ENCODE results near the gene DAPK1.

DAPK1 gene

GRCh38 chr9:87751423-87751822 lies 253.8 kb downstream of the DAPK1 start:
- Histone ChIP-seq H3K4me2 (ENCODE audit: low read length) (no peak overlapping the region), H3K9me2 (ENCODE audit: low read depth, low read length) (no peaks in the 10 kb centered on the region), H3K4me1 (ENCODE audit: insufficient read depth, low read length, severe bottlenecking) (no peaks in the 10 kb centered on the region), H4K20me1 (ENCODE audit: insufficient read depth, low read length) (no peaks in the 10 kb centered on the region), H3K79me2 (ENCODE audit: insufficient read depth, low read length) (no peaks in the 10 kb centered on the region), H3F3A (ENCODE audit: insufficient read depth, low read length) (no peaks in the 10 kb centered on the region), H2AFZ (ENCODE audit: low read length) (no peak overlapping the region), H3K4me3 (ENCODE audit: low read depth, low read length, poor library complexity, severe bottlenecking) (no peak overlapping the region), H3K36me3 (ENCODE audit: insufficient read depth, low read length) (no peaks in the 10 kb centered on the region), H3K27me3 (ENCODE audit: insufficient read depth, low read length) (no peaks in the 10 kb centered on the region), H3K9ac (ENCODE audit: low read length) (no peak overlapping the region), H3K9me3 (ENCODE audit: low read length) (no peaks in the 10 kb centered on the region), H3K27ac (ENCODE audit: low read depth, low read length, poor library complexity, severe bottlenecking) (no peak overlapping the region)
- TF ChIP-seq, protein P1, sequence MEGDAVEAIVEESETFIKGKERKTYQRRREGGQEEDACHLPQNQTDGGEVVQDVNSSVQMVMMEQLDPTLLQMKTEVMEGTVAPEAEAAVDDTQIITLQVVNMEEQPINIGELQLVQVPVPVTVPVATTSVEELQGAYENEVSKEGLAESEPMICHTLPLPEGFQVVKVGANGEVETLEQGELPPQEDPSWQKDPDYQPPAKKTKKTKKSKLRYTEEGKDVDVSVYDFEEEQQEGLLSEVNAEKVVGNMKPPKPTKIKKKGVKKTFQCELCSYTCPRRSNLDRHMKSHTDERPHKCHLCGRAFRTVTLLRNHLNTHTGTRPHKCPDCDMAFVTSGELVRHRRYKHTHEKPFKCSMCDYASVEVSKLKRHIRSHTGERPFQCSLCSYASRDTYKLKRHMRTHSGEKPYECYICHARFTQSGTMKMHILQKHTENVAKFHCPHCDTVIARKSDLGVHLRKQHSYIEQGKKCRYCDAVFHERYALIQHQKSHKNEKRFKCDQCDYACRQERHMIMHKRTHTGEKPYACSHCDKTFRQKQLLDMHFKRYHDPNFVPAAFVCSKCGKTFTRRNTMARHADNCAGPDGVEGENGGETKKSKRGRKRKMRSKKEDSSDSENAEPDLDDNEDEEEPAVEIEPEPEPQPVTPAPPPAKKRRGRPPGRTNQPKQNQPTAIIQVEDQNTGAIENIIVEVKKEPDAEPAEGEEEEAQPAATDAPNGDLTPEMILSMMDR (IDR thresholded peaks at IDR 0.05; ENCODE audit: low read length) = no peak
- TF ChIP-seq EZH2 (IDR thresholded peaks at IDR 0.05; ENCODE audit: borderline replicate concordance, low read length) = no peak

- no peaks in the 10 kb centered on the region for H3K79me2 ChIP-seq (ENCODE audit: insufficient read depth, low read length)
- H3K4me3 ChIP-seq (ENCODE audit: low read depth, low read length, poor library complexity, severe bottlenecking) = no peak overlapping the region
- no peak overlapping the region for H3K27ac ChIP-seq (ENCODE audit: low read depth, low read length, poor library complexity, severe bottlenecking)
- no peaks in the 10 kb centered on the region for H3K27me3 ChIP-seq (ENCODE audit: insufficient read depth, low read length)
- no peak overlapping the region for H2AFZ ChIP-seq (ENCODE audit: low read length)
- H4K20me1 ChIP-seq (ENCODE audit: insufficient read depth, low read length) = no peaks in the 10 kb centered on the region
- no peak overlapping the region for H3K9ac ChIP-seq (ENCODE audit: low read length)
- no peak overlapping the region for H3K4me2 ChIP-seq (ENCODE audit: low read length)
- no peaks in the 10 kb centered on the region for H3F3A ChIP-seq (ENCODE audit: insufficient read depth, low read length)
- H3K9me2 ChIP-seq (ENCODE audit: low read depth, low read length) = no peaks in the 10 kb centered on the region
- H3K9me3 ChIP-seq (ENCODE audit: low read length) = no peaks in the 10 kb centered on the region
- H3K36me3 ChIP-seq (ENCODE audit: insufficient read depth, low read length) = no peaks in the 10 kb centered on the region
- no peak for TF ChIP-seq EZH2 (IDR thresholded peaks at IDR 0.05; ENCODE audit: borderline replicate concordance, low read length)
- TF ChIP-seq, protein P1 (IDR thresholded peaks at IDR 0.05; ENCODE audit: low read length) = no peak
- no peaks in the 10 kb centered on the region for H3K4me1 ChIP-seq (ENCODE audit: insufficient read depth, low read length, severe bottlenecking)
Observed at GRCh38 chr9:87751868-87752267, 254.2 kb downstream of the DAPK1 start.

DNA sequence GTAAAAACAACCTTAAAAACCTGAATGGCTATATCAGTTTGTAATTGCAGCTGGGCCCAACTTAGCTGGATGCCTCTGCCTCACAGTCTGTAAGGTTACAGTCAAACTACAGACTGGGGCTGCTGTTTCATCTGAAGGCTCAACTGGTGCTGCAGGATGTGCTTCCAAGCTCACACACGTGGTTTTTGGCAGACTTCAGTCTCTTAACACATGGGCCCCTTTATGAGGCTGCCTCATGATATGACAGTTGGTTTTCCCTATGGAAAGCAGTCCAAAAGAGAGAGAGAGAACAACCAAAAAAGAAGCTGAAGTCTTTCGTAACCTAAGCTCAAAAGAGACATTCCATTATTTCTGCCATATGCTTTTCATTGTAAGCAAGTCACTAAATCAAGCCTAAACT lies 255.6 kb downstream of the DAPK1 start:
- H2AFZ ChIP-seq (ENCODE audit: low read length) = no peak overlapping the region

More for the DNA sequence above, 255.6 kb downstream of the DAPK1 start:
- Histone ChIP-seq H3F3A (ENCODE audit: insufficient read depth, low read length) (no peaks in the 10 kb centered on the region), H3K9me3 (ENCODE audit: low read length) (no peaks in the 10 kb centered on the region), H3K36me3 (ENCODE audit: insufficient read depth, low read length) (no peaks in the 10 kb centered on the region), H3K27ac (ENCODE audit: low read depth, low read length, poor library complexity, severe bottlenecking) (no peak overlapping the region), H3K4me1 (ENCODE audit: insufficient read depth, low read length, severe bottlenecking) (no peaks in the 10 kb centered on the region), H4K20me1 (ENCODE audit: insufficient read depth, low read length) (no peaks in the 10 kb centered on the region), H3K4me3 (ENCODE audit: low read depth, low read length, poor library complexity, severe bottlenecking) (no peak overlapping the region), H3K4me2 (ENCODE audit: low read length) (no peak overlapping the region), H3K9me2 (ENCODE audit: low read depth, low read length) (no peaks in the 10 kb centered on the region), H3K9ac (ENCODE audit: low read length) (no peak overlapping the region), H3K79me2 (ENCODE audit: insufficient read depth, low read length) (no peaks in the 10 kb centered on the region), H3K27me3 (ENCODE audit: insufficient read depth, low read length) (no peaks in the 10 kb centered on the region)
- no peak for TF ChIP-seq EZH2 (IDR thresholded peaks at IDR 0.05; ENCODE audit: borderline replicate concordance, low read length)

Measured in OCI-LY1 (cell line).